Effector memory CD4-positive, alpha-beta T cell (primary cell): ENCODE data around the gene RNF20.

ENCODE experiments used
- DNase-seq, 3 donors: peaks; one replicate each; pipeline ENCODE4 v3.0.0-alpha.2; 2020
- H3K27ac ChIP-seq: 2 replicates; pipeline ENCODE4 v1.7.0; 2013; ENCODE audit warnings: mild to moderate bottlenecking, low read length, moderate library complexity; ENCODE audit not compliant: insufficient read depth, poor library complexity, severe bottlenecking
- H3K27me3 ChIP-seq: replicated peaks from 2 replicates; pipeline ENCODE4 v1.7.0; 2013; ENCODE audit warnings: mild to moderate bottlenecking, low read length; ENCODE audit not compliant: insufficient read depth, control insufficient read depth, poor library complexity, severe bottlenecking
- H3K36me3 ChIP-seq: 2 replicates; pipeline ENCODE4 v1.7.0; 2013; ENCODE audit warnings: mild to moderate bottlenecking, low read length, moderate library complexity; ENCODE audit not compliant: control insufficient read depth, insufficient read depth
- H3K4me1 ChIP-seq: 2 replicates; pipeline ENCODE4 v1.7.0; 2013; ENCODE audit warnings: low read length, mild to moderate bottlenecking; ENCODE audit not compliant: control insufficient read depth, insufficient read depth, poor library complexity, severe bottlenecking
- H3K4me3 ChIP-seq: 2 replicates; pipeline ENCODE4 v1.7.0; 2013; ENCODE audit warnings: low read length, low read depth, mild to moderate bottlenecking; ENCODE audit not compliant: insufficient read depth, poor library complexity, severe bottlenecking
- H3K9me3 ChIP-seq: 2 replicates; pipeline ENCODE4 v1.7.0; 2013; ENCODE audit warnings: mild to moderate bottlenecking, low read length, moderate library complexity; ENCODE audit not compliant: control insufficient read depth
- total RNA-seq, 3 donors: gene quantifications; one replicate each; lab custom pipeline; 2026; lab: John Stamatoyannopoulos, UW

Gene RNF20
- total RNA-seq, result 34.8 to 57.1 (median 38.0) reads per million in 3 donors

- Histone ChIP-seq H3K9me3 (no peaks in the 10 kb centered on the region), H3K4me3 (peak within 1 kb of the TSS; percentile 67), H3K36me3 (peaks cover 28% of the 10 kb centered on the region), H3K27me3 (no peaks in the 10 kb centered on the region), H3K27ac (peak within 1 kb of the TSS; percentile 93), H3K4me1 (peaks cover 4% of the 10 kb centered on the region)
- peak; percentile 96 to 99 (median 98) for DNase-seq
These were observed at the start of gene RNF20 for GRCh38 chr9:101533334-101534204. TSS of gene RNF20 (plus strand) at chr9:101533853. CDS start at chr9:101535424, 1,571 bp downstream.

DNA sequence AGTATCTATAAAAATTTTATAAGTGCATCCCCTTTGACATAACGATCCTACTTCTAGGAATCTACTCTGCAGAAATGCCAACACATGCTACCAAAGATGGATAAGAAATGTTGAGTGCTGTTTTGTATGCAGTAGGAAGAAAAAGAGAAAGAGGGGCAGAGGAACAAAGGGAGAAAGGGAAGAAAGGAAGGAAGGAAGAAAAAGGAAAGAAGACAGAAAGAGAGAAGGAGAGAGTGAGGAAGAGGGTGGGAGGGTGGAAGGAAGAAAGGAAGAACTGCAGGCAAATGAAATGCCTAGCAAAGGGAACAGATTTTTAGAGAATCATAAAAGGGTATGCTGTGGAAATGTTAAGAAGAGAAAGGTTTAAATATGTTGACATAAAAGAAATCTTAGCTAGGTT, 49.6 kb upstream of the RNF20 start:
- H3K4me1 ChIP-seq, result peaks cover 4% of the 10 kb centered on the region
- no peak for DNase-seq
- no peaks in the 10 kb centered on the region for H3K36me3 ChIP-seq
- no peaks in the 10 kb centered on the region for H3K27me3 ChIP-seq
- no peaks in the 10 kb centered on the region for H3K9me3 ChIP-seq
- H3K4me3 ChIP-seq, result no peak overlapping the region
- no peak overlapping the region for H3K27ac ChIP-seq

- Histone ChIP-seq H3K4me3 (no peak overlapping the region), H3K27ac (no peak overlapping the region), H3K36me3 (no peaks in the 10 kb centered on the region), H3K4me1 (peaks cover 4% of the 10 kb centered on the region), H3K9me3 (no peaks in the 10 kb centered on the region), H3K27me3 (no peaks in the 10 kb centered on the region)
- DNase-seq, result no peak
These were observed 47.5 kb upstream of the RNF20 start for GRCh38 chr9:101485924-101486692.

- no peak for DNase-seq
- Histone ChIP-seq H3K27ac (no peak overlapping the region), H3K9me3 (no peaks in the 10 kb centered on the region), H3K27me3 (no peaks in the 10 kb centered on the region), H3K36me3 (no peaks in the 10 kb centered on the region), H3K4me3 (no peak overlapping the region), H3K4me1 (peaks cover 4% of the 10 kb centered on the region)
These were observed 46.8 kb upstream of the RNF20 start for GRCh38 chr9:101486693-101487442.

DNA sequence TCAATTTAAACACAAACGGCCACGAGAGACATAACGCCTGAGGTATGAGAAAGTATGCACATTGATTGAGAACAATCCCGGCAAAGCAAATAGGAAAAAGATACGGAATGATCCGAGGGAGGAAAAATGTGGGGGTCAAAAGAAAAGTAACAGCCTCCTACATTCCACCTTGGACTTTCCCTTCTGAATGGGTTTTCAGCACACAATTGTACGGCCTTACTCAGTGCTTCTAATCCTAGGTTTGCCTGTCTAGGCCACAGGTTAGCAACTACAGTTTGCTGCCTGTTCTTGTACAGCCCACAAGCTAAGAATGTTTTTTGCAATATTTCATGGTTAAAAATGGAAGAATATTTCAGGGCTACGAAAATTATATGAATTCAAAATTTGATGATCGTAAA, 46.2 kb upstream of the RNF20 start:
- H3K4me1 ChIP-seq, result peaks cover 4% of the 10 kb centered on the region
- H3K36me3 ChIP-seq, result no peaks in the 10 kb centered on the region
- no peaks in the 10 kb centered on the region for H3K27me3 ChIP-seq
- no peak overlapping the region for H3K27ac ChIP-seq
- H3K9me3 ChIP-seq, result no peaks in the 10 kb centered on the region
- DNase-seq, result no peak
- no peak overlapping the region for H3K4me3 ChIP-seq

DNA sequence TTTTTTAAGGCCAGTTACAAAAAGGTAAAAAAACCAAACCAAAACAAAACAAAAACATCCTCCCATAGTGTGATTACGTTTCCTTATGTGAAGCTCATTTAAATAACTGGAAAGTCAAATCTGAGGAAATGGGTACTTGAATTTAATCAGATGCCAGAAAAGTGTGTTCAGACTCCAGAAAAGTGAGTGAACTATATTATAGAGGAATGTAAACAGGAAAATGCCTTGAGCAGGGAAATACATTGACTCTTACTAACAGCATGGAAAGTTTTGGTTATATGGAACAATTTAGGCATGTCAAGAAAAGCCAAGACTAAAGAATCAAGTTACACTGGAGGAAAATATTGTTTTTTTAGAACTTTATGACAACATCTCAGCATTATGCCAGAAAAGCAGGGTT, 37.8 kb upstream of the RNF20 start:
- H3K36me3 ChIP-seq, result no peaks in the 10 kb centered on the region
- H3K4me3 ChIP-seq, result no peak overlapping the region
- no peaks in the 10 kb centered on the region for H3K9me3 ChIP-seq
- no peaks in the 10 kb centered on the region for H3K27me3 ChIP-seq
- no peak overlapping the region for H3K27ac ChIP-seq
- no peak for DNase-seq
- no peaks in the 10 kb centered on the region for H3K4me1 ChIP-seq

DNA sequence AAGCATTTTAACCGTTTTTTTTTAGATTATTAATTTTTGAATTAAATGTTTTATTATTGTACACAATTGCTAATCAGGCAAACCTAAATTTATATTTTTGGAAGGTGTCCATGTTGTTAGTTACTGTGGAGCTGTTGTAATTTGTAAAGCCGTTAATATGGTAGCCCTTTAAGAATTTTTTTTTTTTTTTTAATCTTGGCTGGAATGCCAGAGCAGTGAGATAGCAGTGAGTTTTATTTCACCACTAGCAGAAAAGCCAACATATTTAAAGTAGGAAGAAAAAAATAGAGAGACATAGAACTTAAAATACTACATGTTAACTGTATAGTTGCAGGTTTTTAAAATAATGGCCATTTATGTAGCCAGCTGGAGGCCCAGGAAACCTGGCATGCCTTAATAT, 35.3 kb upstream of the RNF20 start:
- H3K36me3 ChIP-seq, result no peaks in the 10 kb centered on the region
- no peaks in the 10 kb centered on the region for H3K4me1 ChIP-seq
- no peak overlapping the region for H3K27ac ChIP-seq

GRCh38 chr9:101504188-101504587, 29.5 kb upstream of the RNF20 start:
- no peak overlapping the region for H3K4me3 ChIP-seq
- no peaks in the 10 kb centered on the region for H3K9me3 ChIP-seq
- H3K36me3 ChIP-seq, result no peaks in the 10 kb centered on the region
- H3K27me3 ChIP-seq, result no peaks in the 10 kb centered on the region
- no peaks in the 10 kb centered on the region for H3K4me1 ChIP-seq
- DNase-seq, result no peak
- H3K27ac ChIP-seq, result no peak overlapping the region

More for the DNA sequence above, 35.3 kb upstream of the RNF20 start:
- H3K9me3 ChIP-seq, result no peaks in the 10 kb centered on the region
- no peaks in the 10 kb centered on the region for H3K27me3 ChIP-seq
- no peak for DNase-seq
- H3K4me3 ChIP-seq, result no peak overlapping the region

DNA sequence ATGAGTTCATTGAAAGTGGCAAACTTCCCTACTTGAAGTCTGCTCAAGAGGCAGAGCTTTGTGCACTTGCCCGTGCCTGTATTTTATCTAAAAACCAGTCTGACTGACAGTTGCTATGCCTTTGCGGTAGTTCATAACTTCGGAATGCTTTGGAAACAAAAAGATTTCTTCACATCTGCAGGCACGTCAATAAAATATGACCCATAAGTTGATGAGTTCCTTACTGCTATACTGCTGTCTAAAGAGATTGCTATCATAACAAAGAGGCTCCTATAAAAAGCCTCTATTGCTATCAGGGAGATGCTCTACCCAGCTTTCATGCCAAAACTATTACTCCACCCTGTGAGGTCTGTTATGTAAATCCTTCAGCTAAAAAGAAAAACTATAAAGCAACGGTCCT, 25.4 kb upstream of the RNF20 start:
- H3K36me3 ChIP-seq, result no peaks in the 10 kb centered on the region
- no peaks in the 10 kb centered on the region for H3K4me1 ChIP-seq
- DNase-seq, result no peak
- no peaks in the 10 kb centered on the region for H3K9me3 ChIP-seq
- H3K27ac ChIP-seq, result no peak overlapping the region
- H3K27me3 ChIP-seq, result no peaks in the 10 kb centered on the region
- H3K4me3 ChIP-seq, result no peak overlapping the region
